HG02588 (cell line): Measurements from ENCODE around the gene AKR7A3.
"Not testable (repeated sequence)": the region's sequence is repeated elsewhere in the genome, so short reads cannot be mapped to it uniquely, and the experiment has no call there.

Source experiments
- ATAC-seq: cut with Tn5 transposase; IDR thresholded peaks from one replicate; pipeline ENCODE4 v1.9.1; 2021; ENCODE audit warnings: mild to moderate bottlenecking, moderate library complexity; ENCODE audit not compliant: unreplicated experiment

AKR7A3 gene

GRCh38 chr1:19256301-19256700 is 32.3 kb downstream of the AKR7A3 start:
- not testable (repeated sequence) for ATAC-seq

GRCh38 chr1:19255288-19255687 is 33.3 kb downstream of the AKR7A3 start:
- no peak for ATAC-seq

GRCh38 chr1:19254416-19254815 is 34.2 kb downstream of the AKR7A3 start:
- no peak for ATAC-seq

- peak; percentile 84 for ATAC-seq
Measured at GRCh38 chr1:19251305-19252196, 37.0 kb downstream of the AKR7A3 start, which contains the start of the genes EMC1 and MRTO4. EMC1 (minus strand) TSS chr1:19251524; CDS start chr1:19251509, 15 bp downstream. MRTO4 (plus strand) TSS chr1:19251805; CDS start chr1:19251836, 31 bp downstream.

GRCh38 chr1:19250629-19251304 is 37.8 kb downstream of the AKR7A3 start:
- no peak for ATAC-seq

- ATAC-seq: no peak
Measured at GRCh38 chr1:19240673-19241538, 47.7 kb downstream of the AKR7A3 start.

- no peak for ATAC-seq
Measured at GRCh38 chr1:19239876-19240275, 48.7 kb downstream of the AKR7A3 start.

- ATAC-seq: no peak
Measured at GRCh38 chr1:19234224-19234623, 54.3 kb downstream of the AKR7A3 start.
